ENCODE measurements around the gene ROBO1.

GRCh38 chr3:78937475-78937874, 830.3 kb downstream of the ROBO1 start:
- TF ChIP-seq CTCF (IDR thresholded peaks at IDR 0.05) = no peak
- no peak for TF ChIP-seq POLR2A (IDR thresholded peaks at IDR 0.05)
- TF ChIP-seq POLR2AphosphoS5 (IDR thresholded peaks at IDR 0.05; ENCODE audit: insufficient read depth in 1 of 2, low read depth in 1 of 2) = no peak

Data from vagina (tissue), 2 donors.